ENCODE results near the gene AQP10. TPM values are rescaled to one million over a fixed set of nuclear protein-coding genes. Genes with fewer than 3 reads are reported as not detected.

Gene AQP10
- total and polyA plus RNA-seq, 4 donors: 0.28 to 1.4 (median 0.48) TPM

GRCh38 chr1:154351363-154352068, 30.6 kb downstream of the AQP10 start:
- H3K27me3 ChIP-seq (ENCODE audit: control insufficient read depth in 3 of 3, insufficient read depth in 3 of 3, low read length in 2 of 3): no peaks in the 10 kb centered on the region
- DNase-seq (peak in 2 of 3 donors; percentile 32 to 42), ATAC-seq (ENCODE audit: insufficient read depth, low FRiP score) (no peak)
- no peak overlapping the region for H3K4me3 ChIP-seq
- H3K36me3 ChIP-seq (ENCODE audit: control insufficient read depth in 4 of 4, insufficient read depth in 4 of 4, low read length in 4 of 4): peaks cover 0 to 16% (median 10%) of the 10 kb centered on the region in 4 donors
- H3K4me1 ChIP-seq (ENCODE audit: control insufficient read depth in 5 of 5, insufficient read depth in 5 of 5, low read length in 5 of 5): peaks cover 0 to 13% (median 8%) of the 10 kb centered on the region in 5 donors
- no peaks in the 10 kb centered on the region for H3K9me3 ChIP-seq (ENCODE audit: control insufficient read depth in 4 of 4, insufficient read depth in 3 of 4, low read length in 3 of 4)
- no peak for TF ChIP-seq CTCF (IDR thresholded peaks at IDR 0.05; ENCODE audit: control extremely low read depth, extremely low read depth)
- WGBS, 2 donors: 62 to 72% methylated on average over 14 of the region's 14 CpGs
- no peak overlapping the region for H3K27ac ChIP-seq (ENCODE audit: low read depth in 1 of 2, low read length in 1 of 2)
- H3K9ac ChIP-seq (ENCODE audit: insufficient read depth in 1 of 2, low read length in 2 of 2): no peak overlapping the region

GRCh38 chr1:154352245-154352580, 31.3 kb downstream of the AQP10 start:
- no peak for TF ChIP-seq CTCF (IDR thresholded peaks at IDR 0.05; ENCODE audit: control extremely low read depth, extremely low read depth)
- Histone ChIP-seq H3K9me3 (ENCODE audit: control insufficient read depth in 4 of 4, insufficient read depth in 3 of 4, low read length in 3 of 4) (no peaks in the 10 kb centered on the region), H3K36me3 (ENCODE audit: control insufficient read depth in 4 of 4, insufficient read depth in 4 of 4, low read length in 4 of 4) (peaks cover 0 to 13% (median 8%) of the 10 kb centered on the region in 4 donors), H3K27me3 (ENCODE audit: control insufficient read depth in 3 of 3, insufficient read depth in 3 of 3, low read length in 2 of 3) (no peaks in the 10 kb centered on the region), H3K4me1 (ENCODE audit: control insufficient read depth in 5 of 5, insufficient read depth in 5 of 5, low read length in 5 of 5) (peaks cover 0 to 13% (median 8%) of the 10 kb centered on the region in 5 donors), H3K27ac (ENCODE audit: low read depth in 1 of 2, low read length in 1 of 2) (peak overlapping the region in 1 of 2 donors; percentile 74), H3K9ac (ENCODE audit: insufficient read depth in 1 of 2, low read length in 2 of 2) (no peak overlapping the region), H3K4me3 (no peak overlapping the region)
- ATAC-seq (ENCODE audit: insufficient read depth, low FRiP score) (no peak), DNase-seq (no peak)
- WGBS, 2 donors: 18 to 19% methylated on average over 9 of the region's 9 CpGs

GRCh38 chr1:154352581-154353459, 31.9 kb downstream of the AQP10 start:
- 1 to 2% methylated on average over 41 of the region's 41 CpGs for WGBS, 2 donors
- DNase-seq (peak; percentile 46 to 68 (median 50)), ATAC-seq (ENCODE audit: insufficient read depth, low FRiP score) (peak; percentile 69)
- peak overlapping the region in 1 of 2 donors; percentile 74 for H3K27ac ChIP-seq (ENCODE audit: low read depth in 1 of 2, low read length in 1 of 2)
- peak overlapping the region; percentile 2 for H3K4me3 ChIP-seq
- H3K27me3 ChIP-seq (ENCODE audit: control insufficient read depth in 3 of 3, insufficient read depth in 3 of 3, low read length in 2 of 3): no peaks in the 10 kb centered on the region
- peaks cover 0 to 13% (median 8%) of the 10 kb centered on the region in 5 donors for H3K4me1 ChIP-seq (ENCODE audit: control insufficient read depth in 5 of 5, insufficient read depth in 5 of 5, low read length in 5 of 5)
- peaks cover 0 to 13% (median 7%) of the 10 kb centered on the region in 4 donors for H3K36me3 ChIP-seq (ENCODE audit: control insufficient read depth in 4 of 4, insufficient read depth in 4 of 4, low read length in 4 of 4)
- no peaks in the 10 kb centered on the region for H3K9me3 ChIP-seq (ENCODE audit: control insufficient read depth in 4 of 4, insufficient read depth in 3 of 4, low read length in 3 of 4)
- TF ChIP-seq CTCF (IDR thresholded peaks at IDR 0.05; ENCODE audit: control extremely low read depth, extremely low read depth): no peak
- peak overlapping the region in 1 of 2 donors; percentile 29 for H3K9ac ChIP-seq (ENCODE audit: insufficient read depth in 1 of 2, low read length in 2 of 2)
